NCI-H2029 treated with DMSO at 0.1 percent for 48 hours (cell line): ENCODE measurements around the gene RPL13.

Source experiments
- DNase-seq: peaks from one replicate; lab custom pipeline; 2025; lab: John Stamatoyannopoulos, UW

The RPL13 gene

GRCh38 chr16:89545044-89545830 lies 15.2 kb upstream of the RPL13 start:
- no peak for DNase-seq

DNA sequence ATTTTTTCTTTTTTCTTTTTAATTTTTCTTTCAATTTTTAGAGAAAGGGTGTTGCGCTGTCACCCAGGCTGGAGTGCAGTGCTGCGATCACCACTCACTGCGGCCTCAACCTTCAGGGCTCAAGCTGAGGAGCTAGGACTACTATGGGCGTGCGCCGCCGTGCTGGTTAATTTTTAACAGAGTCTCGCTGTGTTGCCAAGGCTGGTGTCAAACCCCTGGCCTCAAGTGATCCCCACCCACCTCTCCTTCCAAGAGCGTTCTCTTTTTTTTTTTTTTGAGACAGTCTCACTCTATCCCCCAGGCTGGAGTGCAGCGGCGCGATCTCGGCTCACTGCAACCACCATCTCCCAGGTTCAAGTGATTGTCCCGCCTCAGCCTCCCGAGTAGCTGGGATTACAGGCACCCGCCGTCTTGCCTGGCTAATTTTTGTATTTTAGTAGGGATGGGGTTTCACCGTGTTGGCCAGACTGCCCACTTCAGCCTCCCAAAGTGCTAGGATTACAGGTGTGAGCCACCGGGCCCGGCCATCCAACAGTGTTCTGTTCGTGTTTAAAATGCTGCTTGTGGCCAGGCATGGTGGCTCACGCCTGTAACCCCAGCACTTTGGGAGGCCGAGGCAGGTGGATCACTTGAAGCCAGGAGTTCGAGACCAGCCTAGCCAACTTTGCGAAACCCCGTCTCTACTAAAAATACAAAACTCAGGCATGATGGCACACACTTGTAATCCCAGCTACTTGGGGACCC lies 14.5 kb upstream of the RPL13 start:
- no peak for DNase-seq

DNA sequence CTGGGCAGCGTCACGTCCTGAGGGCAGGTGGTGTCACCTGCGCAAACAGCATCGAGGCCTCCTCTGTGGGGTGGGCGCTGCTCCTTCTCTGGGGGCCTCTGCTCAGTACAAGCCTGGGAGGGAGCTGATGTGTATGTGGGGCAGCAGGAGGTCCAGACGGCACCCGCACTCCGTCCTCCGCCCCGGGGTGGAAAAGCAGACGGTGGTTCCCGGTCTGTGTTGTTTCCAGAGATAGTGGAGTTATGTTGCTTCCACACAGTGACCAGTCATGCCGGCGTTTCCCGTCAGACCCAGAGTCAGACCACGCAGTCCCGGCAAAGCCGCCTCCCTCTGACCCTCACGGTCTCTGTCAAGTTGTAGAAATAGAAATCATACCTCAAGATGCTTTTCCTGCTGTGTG lies 13.7 kb upstream of the RPL13 start:
- DNase-seq: no peak

DNA sequence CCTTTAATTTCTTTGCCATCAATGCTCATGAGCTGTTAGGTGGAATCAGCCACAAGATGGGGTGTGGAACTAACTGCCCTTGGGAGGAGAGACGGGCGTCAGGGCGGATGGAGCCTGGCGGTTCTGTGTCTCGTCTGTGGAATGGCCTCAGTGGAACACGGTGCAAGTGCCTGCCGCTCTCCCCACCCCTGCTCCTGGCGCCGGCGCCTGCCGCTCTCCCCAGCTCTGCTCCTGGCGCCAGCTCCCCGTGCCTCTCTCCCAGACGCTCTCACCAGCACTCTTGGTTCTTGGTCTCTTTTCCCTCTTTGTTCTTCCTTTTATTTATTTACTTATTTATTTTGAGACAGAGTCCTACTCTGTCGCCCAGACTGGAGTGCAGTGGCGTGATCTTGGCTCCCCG lies 13.2 kb upstream of the RPL13 start:
- no peak for DNase-seq

GRCh38 chr16:89547860-89548259 lies 12.6 kb upstream of the RPL13 start:
- DNase-seq: no peak

GRCh38 chr16:89548344-89549006 lies 12.0 kb upstream of the RPL13 start:
- no peak for DNase-seq

DNA sequence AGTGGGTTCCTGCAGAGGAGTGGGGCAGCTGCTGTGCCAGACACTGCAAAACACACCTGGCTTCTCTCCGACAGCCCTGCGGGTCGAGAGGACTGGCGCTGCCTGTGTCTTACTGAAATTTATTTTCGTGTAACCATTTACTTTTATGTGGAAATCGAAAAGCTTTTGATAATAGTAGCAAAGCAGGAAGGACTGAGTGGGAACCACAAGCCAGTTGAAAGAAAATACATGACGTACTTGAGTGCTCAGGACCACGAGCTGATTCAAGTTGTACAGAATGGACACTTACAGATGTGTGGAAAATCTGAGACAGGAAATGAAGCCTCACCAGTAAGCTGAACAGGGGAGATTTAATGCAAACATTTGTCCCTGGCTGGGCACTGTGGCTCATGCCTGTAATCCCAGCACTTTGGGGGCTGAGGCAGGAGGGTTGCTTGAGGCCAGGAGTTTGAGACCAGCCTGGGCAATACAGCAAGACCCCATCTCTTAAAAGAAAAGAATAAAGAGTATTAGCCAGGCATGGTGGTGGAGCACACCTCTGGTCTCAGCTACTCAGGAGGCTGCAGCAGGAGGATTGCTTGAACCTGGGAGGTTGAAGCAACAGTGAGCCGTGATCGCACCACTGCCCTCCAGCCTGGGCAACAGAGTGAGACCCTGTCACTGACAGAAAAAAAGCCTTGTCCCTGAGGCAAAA lies 11.3 kb upstream of the RPL13 start:
- no peak for DNase-seq

- DNase-seq: no peak
Observed at GRCh38 chr16:89550421-89551007, 10.0 kb upstream of the RPL13 start.

GRCh38 chr16:89552329-89552728 lies 8.2 kb upstream of the RPL13 start:
- DNase-seq: no peak

DNA sequence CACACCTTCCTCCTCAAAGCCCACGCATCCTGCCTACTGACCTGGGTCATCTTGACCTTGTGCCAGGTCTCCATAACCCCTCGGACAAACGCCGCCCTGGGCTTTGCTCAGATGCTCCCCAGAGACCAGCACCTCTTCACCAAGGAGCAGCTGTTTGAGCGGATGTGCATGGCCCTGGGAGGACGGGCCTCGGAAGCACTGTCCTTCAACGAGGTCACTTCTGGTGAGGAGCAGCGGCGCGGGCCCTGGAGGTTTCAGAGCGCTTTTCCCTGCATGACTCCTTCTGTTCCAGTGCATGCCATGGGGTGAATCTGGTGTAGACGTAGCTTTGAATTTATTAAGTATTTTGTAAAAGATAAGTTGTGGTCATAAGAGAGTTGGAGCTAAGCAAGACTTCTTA lies 7.6 kb upstream of the RPL13 start:
- DNase-seq: no peak

GRCh38 chr16:89553733-89554132 lies 6.7 kb upstream of the RPL13 start:
- DNase-seq: no peak

DNA sequence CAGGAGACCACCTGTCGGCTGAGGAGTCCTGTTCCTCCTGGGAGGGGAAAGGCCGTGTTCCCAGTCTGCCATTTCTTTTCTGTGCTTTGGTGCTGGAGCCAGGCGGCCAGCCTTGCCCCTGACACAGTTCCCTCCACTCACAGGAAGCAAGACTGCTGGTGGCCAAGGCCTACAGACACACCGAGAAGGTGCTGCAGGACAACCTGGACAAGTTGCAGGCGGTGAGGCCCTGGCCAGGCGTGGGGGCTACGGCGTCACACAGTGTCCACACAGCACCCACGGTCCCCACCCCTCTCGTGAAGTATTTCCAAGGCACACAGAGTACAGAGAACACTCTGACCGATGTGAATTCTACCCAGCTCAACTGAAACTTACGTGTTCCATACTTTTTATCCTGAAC lies 6.1 kb upstream of the RPL13 start:
- no peak for DNase-seq

- DNase-seq: no peak
Observed at GRCh38 chr16:89555265-89555664, 5.2 kb upstream of the RPL13 start.

- DNase-seq: no peak
Observed at GRCh38 chr16:89555780-89556179, 4.7 kb upstream of the RPL13 start.

DNA sequence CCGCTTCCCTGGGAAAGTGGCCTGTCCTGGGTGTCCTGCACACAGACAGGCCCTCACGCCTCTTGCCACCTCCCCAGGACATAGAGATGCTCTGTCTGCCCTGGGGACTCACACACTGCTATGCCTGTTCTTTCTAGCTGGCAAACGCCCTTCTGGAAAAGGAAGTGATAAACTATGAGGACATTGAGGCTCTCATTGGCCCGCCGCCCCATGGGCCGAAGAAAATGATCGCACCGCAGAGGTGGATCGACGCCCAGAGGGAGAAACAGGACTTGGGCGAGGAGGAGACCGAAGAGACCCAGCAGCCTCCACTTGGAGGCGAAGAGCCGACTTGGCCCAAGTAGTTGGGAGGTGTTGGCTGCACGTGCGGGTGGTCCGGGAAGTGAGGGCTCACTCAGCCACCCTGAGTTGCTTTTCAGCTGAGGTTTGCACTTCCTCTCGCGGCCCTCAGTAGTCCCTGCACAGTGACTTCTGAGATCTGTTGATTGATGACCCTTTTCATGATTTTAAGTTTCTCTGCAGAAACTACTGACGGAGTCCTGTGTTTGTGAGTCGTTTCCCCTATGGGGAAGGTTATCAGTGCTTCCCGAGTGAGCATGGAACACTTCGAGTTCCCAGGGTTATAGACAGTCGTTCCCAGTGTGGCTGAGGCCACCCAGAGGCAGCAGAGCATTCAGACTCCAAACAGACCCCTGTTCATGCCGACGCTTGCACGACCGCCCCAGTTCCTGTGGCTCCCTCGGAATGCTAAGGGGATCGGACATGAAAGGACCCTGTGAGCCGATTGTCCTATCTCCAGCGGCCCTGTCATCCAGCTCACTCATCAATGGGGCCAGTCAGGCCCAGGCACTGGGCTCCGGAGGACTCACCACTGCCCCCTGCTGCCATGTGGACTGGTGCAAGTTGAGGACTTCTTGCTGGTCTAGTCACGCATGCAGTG lies 3.5 kb upstream of the RPL13 start:
- no peak for DNase-seq

GRCh38 chr16:89557690-89558490 lies 2.6 kb upstream of the RPL13 start:
- no peak for DNase-seq

DNA sequence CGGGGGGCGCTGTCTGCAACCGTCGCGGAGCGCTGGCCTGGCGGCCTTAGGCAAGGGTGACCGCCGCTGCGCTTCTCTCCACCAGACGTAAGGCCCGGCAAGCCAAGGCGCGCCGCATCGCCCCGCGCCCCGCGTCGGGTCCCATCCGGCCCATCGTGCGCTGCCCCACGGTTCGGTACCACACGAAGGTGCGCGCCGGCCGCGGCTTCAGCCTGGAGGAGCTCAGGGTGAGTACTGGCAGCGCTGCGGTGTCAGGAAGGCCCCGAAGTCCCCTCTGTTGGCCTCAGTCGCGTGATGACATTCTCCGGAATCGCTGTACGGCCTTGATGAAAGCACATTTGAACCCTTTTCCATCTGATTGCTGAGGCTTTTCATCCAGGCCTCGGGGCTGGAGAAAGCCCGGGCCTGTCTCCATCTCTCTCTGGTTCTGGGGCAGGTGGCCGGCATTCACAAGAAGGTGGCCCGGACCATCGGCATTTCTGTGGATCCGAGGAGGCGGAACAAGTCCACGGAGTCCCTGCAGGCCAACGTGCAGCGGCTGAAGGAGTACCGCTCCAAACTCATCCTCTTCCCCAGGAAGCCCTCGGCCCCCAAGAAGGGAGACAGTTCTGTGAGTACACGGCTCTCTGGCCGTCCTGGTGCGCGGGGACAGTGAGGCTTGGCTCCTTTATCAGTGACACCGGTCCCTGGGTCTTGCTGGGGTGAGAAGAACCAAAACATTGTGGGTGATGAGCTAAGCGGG lies 831 bp downstream of the RPL13 start:
- DNase-seq: no peak

DNA sequence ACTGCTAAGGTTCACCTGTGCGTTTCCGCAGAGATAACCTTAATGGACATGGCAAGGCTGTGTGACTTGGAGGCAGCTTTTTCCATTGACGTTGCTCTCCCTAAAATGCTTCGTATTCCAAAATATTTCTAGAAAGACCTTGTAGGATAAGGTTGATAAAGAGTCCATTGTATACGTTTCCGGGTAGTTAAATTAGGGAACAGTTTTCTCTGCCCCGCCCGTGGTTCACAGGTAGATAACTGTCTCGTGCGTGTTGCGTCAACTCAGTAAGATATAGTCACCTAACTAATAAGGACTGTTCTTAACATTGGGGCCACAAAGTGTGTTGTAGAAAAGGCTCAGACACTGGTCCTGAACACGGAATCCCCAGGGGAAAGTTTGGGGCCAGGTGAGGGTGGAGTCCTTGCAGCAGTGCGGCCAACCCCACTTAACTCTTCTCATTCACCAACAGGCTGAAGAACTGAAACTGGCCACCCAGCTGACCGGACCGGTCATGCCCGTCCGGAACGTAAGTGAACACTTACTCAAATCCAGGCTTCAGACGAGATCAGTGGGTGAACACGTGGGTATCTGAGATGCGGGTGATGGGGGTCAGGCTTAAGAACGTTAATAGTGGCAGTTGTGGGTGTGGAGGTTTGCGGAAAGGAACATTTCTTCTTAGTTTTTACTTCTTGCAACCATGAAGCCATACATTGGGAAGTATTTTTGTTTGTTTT lies 1.6 kb downstream of the RPL13 start:
- no peak for DNase-seq

DNA sequence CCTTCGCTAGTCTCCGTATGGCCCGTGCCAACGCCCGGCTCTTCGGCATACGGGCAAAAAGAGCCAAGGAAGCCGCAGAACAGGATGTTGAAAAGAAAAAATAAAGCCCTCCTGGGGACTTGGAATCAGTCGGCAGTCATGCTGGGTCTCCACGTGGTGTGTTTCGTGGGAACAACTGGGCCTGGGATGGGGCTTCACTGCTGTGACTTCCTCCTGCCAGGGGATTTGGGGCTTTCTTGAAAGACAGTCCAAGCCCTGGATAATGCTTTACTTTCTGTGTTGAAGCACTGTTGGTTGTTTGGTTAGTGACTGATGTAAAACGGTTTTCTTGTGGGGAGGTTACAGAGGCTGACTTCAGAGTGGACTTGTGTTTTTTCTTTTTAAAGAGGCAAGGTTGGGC lies 2.5 kb downstream of the RPL13 start:
- DNase-seq: no peak
